ENCODE data around the gene FAM217B. TPM values are rescaled to one million over a fixed set of nuclear protein-coding genes. Genes with fewer than 3 reads are reported as not detected.

The FAM217B gene
- total RNA-seq, 1 experiment from 2014 or later, result 14.0 TPM

DNA sequence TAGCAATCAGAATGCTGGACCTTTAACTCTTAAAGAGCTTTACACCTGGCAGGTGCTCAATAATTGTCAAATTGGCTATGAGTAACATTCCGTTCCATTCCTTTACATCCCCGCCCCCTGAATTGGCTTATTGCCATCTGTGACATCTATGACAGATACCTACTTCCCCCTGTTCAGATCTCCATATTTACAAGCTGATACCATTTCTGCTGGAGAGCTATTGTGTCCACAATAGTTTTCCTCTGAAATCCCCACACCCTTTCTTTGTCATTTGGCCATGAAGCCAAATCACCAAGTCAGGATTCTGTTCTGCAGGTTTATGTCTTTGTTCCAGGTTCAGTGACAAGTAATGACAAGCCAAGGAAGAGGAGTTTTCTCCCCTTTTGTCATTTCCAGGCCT lies 21.2 kb downstream of the FAM217B start:
- DNase-seq (ENCODE audit: low spot score), result no peak
- in situ Hi-C loops (cut with HindIII; ENCODE audit: low sequenced_read_pairs), result no loop called here

DNA sequence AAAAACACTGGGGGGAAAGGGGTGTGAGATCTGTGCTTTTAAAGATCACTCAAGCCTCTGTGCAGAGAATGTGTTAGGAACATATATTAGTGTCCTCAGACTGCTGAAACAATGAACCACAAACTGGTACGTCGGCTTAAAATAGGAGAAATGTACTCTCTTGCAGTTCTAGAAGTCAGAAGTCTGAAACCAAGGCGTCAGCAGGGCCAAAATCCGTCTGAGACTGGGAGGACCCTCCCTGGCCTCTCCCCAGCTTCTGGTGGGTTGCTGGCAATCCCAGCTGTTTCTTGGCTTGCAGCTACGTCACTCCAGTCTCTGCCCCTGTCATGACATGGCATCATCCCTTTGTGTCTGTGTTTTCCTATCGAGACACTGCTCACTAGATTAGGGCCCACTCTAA lies 22.0 kb downstream of the FAM217B start:
- in situ Hi-C loops (cut with HindIII; ENCODE audit: low sequenced_read_pairs), result no loop called here
- no peak for DNase-seq (ENCODE audit: low spot score)

DNA sequence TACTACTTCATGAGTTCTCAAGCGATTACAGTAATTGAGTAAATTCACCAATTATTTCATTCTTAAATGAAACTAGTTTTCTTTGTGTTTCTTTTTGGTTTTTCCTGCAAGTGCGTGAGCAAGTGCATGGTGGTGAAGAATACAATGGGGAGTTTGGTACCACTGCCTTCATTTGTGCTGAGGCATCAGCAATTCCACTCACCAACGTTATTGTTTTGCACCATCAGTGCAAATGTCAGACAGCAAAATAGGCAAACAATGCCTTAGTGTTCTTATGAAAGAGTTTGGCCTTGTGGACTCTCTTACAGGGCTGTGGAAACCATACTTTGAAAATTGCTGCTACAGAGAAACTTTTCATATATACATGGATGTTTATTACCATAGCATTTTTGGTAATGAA lies 26.2 kb downstream of the FAM217B start:
- in situ Hi-C loops (cut with HindIII; ENCODE audit: low sequenced_read_pairs), result no loop called here
- DNase-seq (ENCODE audit: low spot score), result no peak

DNA sequence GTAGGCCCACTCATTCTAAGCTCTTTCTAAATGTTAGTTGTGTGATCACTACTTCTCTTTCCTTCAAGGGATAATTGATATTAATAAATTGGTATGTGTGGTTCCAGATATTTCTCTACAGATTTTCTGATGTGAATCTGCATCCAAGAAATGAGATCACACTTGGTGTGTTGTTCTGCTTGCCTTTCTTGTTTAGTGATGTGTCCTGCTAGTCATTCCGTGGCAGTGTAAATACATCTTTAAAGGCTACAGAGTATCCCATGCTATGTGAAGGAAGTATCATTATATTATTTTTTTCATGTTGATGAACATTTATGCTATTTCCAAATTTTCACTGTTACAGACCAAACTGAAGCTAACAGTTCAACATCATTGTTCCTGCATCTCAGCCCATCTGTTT lies 31.2 kb downstream of the FAM217B start:
- in situ Hi-C loops (cut with HindIII; ENCODE audit: low sequenced_read_pairs), result no loop called here
- no peak for DNase-seq (ENCODE audit: low spot score)

GRCh38 chr20:59972037-59972801 lies 32.0 kb downstream of the FAM217B start:
- in situ Hi-C loops (cut with HindIII; ENCODE audit: low sequenced_read_pairs), result no loop called here
- no peak for DNase-seq (ENCODE audit: low spot score)

DNA sequence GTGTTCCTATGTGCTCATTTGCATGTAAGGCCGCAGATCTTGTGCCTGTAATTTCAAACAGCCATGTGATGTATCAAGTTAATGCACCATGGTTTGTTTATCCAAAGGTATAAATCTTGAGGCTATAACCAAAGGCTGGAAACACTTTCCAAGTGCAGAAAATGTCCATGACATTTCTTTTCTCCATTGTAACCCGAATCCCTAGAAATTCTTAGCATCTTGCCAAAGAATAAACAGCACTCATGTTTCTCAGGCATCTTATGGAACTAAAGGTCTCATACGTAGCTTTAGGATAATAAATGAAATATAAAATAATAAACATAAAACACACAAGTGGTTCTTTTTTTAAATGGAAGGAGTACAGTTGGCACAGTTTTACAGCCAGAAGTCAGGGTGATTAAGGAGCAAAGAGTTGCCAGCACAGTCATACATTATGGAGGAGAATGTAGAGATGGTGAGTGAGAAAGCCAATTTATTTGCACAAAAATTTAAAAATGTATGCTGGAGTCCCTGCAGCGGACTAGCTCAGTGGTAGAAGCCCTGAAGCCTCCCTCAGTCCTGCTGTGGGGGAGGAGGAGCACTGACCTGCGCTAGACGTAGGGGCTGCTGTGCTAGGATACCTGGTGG lies 36.1 kb downstream of the FAM217B start:
- in situ Hi-C loops (cut with HindIII; ENCODE audit: low sequenced_read_pairs), result no loop called here
- no peak for DNase-seq (ENCODE audit: low spot score)

GRCh38 chr20:59977086-59977485 lies 36.9 kb downstream of the FAM217B start:
- no peak for DNase-seq (ENCODE audit: low spot score)
- in situ Hi-C loops (cut with HindIII; ENCODE audit: low sequenced_read_pairs), result no loop called here

GRCh38 chr20:59983076-59983475 lies 42.9 kb downstream of the FAM217B start:
- in situ Hi-C loops (cut with HindIII; ENCODE audit: low sequenced_read_pairs), result no loop called here
- no peak for DNase-seq (ENCODE audit: low spot score)

DNA sequence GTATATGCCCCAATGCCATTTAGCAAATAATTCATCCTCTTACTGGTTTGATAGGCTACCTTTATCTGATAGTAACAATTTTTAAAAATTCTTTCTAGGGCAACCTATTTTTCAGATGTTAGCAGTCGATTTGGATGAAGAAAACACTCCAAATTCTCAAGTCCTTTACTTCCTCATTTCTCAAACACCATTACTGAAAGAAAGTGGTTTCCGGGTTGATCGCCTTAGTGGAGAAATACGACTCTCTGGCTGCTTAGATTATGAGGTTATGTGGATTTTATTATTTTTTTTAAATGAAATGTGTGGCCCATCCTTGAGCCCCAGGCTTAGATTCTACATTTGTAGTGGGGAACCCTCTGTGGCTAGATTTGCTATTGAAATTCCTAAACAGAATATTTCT lies 44.4 kb downstream of the FAM217B start:
- in situ Hi-C loops (cut with HindIII; ENCODE audit: low sequenced_read_pairs), result no loop called here

GRCh38 chr20:59985164-59985563 lies 45.0 kb downstream of the FAM217B start:
- no peak for DNase-seq (ENCODE audit: low spot score)
- in situ Hi-C loops (cut with HindIII; ENCODE audit: low sequenced_read_pairs), result no loop called here

More for the DNA sequence above, 44.4 kb downstream of the FAM217B start:
- no peak for DNase-seq (ENCODE audit: low spot score)

- in situ Hi-C loops (cut with HindIII; ENCODE audit: low sequenced_read_pairs), result no loop called here
- DNase-seq (ENCODE audit: low spot score), result no peak
Observed at GRCh38 chr20:59985864-59986263, 45.7 kb downstream of the FAM217B start.

GRCh38 chr20:59987135-59987534 lies 46.9 kb downstream of the FAM217B start:
- in situ Hi-C loops (cut with HindIII; ENCODE audit: low sequenced_read_pairs), result no loop called here
- no peak for DNase-seq (ENCODE audit: low spot score)

DNA sequence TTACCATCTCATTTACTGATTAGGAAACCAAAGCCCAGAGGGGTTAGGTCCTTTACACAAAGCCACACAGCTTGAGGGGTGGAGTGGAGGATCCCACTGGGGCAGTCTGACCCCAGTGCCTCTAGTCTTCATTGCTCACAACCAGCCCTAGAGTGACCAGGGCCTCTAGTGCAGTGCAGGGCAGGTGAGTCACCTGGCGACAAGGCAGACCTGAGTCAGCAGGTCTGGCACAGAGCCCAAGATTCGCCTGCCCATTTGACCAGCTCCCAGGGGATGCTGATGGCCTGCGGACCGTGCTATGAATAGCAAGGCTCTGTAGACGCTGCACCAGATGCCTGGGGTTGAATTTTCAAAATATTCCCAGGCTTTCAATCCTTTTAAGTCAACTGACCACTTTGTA lies 48.0 kb downstream of the FAM217B start:
- DNase-seq (ENCODE audit: low spot score), result no peak
- in situ Hi-C loops (cut with HindIII; ENCODE audit: low sequenced_read_pairs), result no loop called here

DNA sequence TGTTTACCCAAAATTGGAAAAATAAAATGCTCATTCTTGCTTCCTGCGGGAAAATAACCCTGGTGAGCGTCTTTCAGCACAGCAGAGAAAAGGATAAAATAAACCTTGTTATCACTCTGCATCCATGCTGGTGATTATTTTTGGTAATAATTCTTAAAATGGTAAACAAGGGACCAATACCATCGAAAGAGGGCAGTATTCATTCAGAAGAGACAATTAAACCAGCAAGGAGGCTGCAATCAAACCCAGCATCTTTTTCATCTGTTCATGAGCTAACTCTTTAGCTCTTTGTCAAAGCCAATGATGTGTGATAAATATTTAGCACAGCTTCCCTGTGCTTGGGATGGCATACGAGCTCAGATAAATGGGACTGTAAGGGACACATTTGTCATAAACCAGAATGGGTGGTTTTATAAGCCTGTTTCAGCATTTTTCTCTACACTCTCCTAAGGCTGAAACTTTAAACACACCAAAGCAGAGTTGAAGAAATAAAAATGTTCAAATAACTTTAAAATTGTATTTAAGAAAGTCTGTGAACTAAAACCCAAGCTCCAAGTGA lies 52.4 kb downstream of the FAM217B start:
- DNase-seq (ENCODE audit: low spot score), result no peak
- in situ Hi-C loops (cut with HindIII; ENCODE audit: low sequenced_read_pairs), result no loop called here

- in situ Hi-C loops (cut with HindIII; ENCODE audit: low sequenced_read_pairs), result no loop called here
- no peak for DNase-seq (ENCODE audit: low spot score)
Observed at GRCh38 chr20:59993736-59994430, 53.7 kb downstream of the FAM217B start.

GRCh38 chr20:59994697-59995122 lies 54.5 kb downstream of the FAM217B start:
- no peak for DNase-seq (ENCODE audit: low spot score)

DNA sequence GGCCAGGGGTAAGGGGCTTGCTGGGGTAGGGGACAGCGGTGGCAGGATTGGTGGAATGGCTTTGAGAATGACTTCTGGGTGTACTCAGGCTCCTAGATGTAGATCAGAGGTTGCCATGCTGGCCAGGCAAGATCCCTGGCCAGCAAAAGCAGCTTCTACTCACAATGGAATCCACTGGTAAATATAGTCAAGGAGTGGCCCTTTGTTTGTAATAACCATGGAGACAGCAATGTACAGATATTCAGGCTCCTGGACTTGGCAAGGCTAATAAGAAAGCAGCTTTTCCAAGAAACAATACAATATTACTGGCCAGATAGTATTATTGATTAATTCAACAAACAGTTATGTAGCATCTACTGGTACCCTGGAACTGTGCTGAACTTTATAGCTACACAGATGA lies 55.9 kb downstream of the FAM217B start:
- in situ Hi-C loops (cut with HindIII; ENCODE audit: low sequenced_read_pairs), result no loop called here
- DNase-seq (ENCODE audit: low spot score), result no peak

More at GRCh38 chr20:59994697-59995122, 54.5 kb downstream of the FAM217B start:
- in situ Hi-C loops (cut with HindIII; ENCODE audit: low sequenced_read_pairs), result no loop called here

DNA sequence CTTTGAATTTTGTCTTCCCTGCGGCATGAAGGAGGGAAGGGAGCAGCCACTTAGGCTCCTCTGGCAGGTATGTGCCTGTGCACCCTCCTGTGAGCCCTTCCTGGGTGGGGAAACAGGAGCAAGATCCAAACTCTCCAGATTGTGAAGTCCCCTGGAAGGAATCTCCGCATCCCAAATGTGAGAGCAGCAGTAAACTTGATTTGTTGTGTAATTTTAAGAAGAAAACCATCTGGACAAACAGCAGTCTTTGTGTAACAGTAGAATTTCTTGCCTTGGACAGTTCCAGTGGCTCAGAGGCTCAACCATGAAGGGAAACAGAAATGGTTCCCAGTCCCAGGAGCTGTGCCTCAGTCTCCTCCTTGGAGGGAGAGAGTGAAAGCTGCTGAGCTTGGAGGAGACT lies 57.7 kb downstream of the FAM217B start:
- DNase-seq (ENCODE audit: low spot score), result no peak
- in situ Hi-C loops (cut with HindIII; ENCODE audit: low sequenced_read_pairs), result no loop called here

Measured in G401 (cell line).